Activated effector memory CD4-positive, alpha-beta T cell treated with Interleukin-2 at 50 U/mL for 16 hours (primary cell): Measurements from ENCODE around the gene PHF10.
"Not testable (repeated sequence)": the region's sequence is repeated elsewhere in the genome, so short reads cannot be mapped to it uniquely, and the experiment has no call there.

ENCODE experiments used
- DNase-seq: peaks from one replicate; pipeline ENCODE4 v3.0.0-alpha.2; 2020

PHF10 gene

DNA sequence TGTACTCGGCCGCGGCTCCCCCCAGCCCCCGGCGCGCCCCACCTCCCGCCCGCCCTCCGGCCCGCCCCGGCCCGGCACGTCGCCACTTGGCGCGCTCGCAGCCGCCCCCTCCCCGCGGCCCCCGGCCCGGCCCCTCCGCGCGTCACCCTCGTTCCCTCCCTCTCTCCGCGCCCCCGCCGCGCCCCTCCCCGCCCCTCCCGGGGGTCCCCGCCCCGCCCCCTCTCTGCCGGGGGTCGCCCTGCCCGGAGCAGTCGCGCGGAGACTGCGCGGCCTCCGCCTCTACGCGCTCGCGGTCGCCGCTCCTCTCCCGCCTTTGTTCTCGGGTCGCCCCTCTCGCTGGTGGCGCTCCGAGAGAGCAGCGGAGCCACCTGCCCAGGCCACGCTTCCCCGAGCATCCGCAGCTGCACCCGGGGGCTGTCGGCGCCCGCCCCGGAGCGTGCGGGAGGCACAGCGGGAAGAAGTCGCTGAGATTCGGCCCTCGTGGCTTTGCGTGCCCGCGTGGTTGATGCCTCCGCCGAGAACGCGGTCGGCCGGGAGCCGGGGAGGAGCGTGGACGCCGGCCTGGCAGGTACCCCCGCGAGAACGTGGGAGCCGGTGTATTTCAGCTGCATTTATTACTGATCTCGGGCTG lies at the start of gene PHF10:
TSS of gene PHF10 (minus strand) at position 7 of the 631 bp plus-strand sequence. CDS start 569 bp downstream, outside the sequence.
- DNase-seq = peak; percentile 59

- DNase-seq = no peak
Measured at GRCh38 chr6:169766921-169767736, 42.8 kb upstream of the PHF10 start.

- no peak for DNase-seq
Measured at GRCh38 chr6:169766232-169766631, 41.9 kb upstream of the PHF10 start.

GRCh38 chr6:169765789-169766188 lies 41.5 kb upstream of the PHF10 start:
- DNase-seq = not testable (repeated sequence)

DNA sequence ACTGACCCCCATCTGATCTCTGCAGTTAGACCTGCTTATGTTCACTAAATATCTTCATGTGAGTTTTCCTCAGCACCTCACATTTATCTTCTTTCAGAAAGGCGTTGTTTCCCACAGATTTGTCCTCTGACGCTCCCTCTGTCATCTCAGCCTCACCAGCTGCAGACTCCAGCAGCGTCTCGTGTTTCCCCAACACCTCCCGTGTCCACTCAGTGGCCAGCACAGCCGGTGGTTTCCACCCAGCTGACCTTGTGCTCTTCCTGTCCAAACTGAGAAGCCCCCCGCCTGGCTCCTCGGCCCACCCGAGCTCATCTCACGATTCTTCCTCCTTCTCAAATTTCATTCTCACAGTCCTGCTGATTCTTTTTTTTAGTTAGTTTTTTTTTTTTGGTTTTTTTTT lies 39.6 kb upstream of the PHF10 start:
- DNase-seq = no peak

- no peak for DNase-seq
Measured at GRCh38 chr6:169763308-169763707, 39.0 kb upstream of the PHF10 start.

DNA sequence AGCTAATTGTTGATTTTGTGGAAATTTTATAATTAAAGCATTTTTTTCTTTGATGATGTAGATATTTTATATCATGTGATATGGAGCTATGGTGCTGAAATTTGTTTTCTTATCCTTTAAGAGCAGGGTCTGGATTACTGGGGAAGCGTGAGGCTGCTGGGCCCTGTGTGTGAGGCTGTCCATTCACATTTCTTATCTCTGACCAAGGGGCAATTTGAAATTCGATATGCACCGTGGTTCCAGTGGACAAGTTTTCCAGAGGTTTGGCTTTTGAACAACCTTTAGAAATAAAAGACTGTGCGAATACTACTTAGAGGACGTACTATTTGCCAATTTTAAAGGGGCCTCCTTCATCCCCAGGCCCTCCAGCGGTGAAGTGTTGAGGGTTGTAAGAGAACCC lies 30.9 kb upstream of the PHF10 start:
- no peak for DNase-seq

DNA sequence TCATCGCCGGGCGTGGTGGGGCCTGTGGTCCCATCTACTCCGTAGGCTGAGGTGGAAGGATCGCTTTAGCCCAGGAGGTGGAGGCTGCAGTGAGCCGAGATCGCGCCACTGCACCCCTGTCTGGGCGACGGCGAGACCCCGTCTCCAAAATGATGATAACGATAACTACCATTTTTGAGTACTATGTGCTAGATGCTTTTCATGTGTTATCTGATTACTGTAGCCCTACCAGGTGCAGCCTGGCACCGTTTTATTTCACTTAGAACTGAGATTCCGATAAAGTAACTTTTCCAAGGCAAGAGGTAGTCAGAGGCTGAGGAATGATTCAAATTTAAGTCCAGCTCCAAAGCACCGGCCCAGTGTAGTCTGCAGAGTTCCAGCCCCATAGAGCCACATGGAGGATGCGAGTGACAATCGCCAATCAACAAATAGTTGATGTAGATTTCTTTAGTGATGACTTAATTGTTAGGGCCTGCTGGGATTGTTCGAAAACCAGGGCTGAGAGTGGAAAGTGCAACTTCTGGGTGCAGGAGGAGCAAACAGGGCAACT lies 27.8 kb upstream of the PHF10 start:
- DNase-seq = no peak

DNA sequence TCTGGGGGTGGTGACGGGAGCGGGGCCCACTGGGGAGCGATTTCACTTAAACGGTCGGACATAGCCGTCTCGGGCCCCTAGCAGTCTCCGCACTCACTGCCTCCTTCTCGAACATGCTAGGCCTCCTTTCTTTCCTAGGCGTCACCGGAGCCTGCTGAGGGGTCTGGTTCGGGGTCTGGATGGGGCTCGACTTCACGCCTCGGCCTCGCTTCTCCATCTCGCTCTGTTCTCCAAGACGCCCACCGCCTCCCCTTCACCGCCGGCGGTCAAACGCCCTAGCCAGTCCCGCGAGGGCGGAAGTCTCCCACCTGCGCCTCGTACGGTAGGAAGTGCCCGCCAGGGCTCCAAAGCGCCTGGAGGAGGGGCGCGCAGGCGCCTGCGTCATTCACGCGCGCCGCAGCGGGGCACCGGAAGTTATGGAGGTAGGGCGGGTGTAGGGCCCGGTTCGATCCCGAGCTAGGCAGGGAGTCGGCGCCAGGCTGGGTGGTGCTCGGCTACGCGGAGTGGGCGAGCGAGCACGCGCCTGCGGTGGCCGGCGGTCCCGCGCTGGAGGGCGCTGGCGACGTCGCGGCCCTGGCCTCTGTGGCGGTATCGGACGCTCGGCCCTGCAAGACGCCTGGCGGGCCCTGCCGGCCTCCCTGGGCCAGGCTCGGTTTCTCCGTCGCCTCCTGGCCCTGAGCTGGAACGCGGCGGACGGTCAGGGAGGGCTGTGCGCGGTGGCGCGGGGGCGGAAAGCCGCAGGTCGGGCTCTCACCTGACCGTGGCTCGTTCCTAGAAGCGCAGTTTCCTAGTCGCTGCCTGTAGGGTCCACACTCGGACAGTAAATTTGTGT lies 27.2 kb upstream of the PHF10 start, which contains the start of the genes DYNLT2 and ERMARD:
TSS of gene DYNLT2 (minus strand) at position 331 of the 832 bp plus-strand sequence. CDS start at position 217, 114 bp downstream.
TSS of gene ERMARD (plus strand) at position 381 of the 832 bp plus-strand sequence. CDS start at position 417, 36 bp downstream.
- DNase-seq = peak; percentile 87

GRCh38 chr6:169746556-169746955 lies 22.3 kb upstream of the PHF10 start:
- no peak for DNase-seq

DNA sequence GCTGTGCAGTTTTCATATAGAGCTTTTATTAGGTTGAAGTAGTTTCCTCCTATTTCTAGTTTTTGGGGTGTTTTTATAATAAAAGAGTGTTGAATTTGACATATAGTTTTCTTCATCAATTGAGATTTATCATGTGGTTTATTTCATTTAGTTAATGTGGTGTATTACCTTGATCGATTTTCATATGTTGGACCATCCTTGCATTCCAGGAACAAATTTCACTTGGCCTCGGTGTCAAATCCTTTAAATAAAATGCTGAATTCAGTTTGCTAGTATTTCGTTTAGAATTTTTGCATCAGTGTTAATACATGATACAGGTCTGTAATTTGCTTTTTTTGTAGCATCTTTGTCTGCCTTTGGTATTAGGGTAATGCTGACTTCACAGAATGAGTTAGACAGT lies 21.1 kb upstream of the PHF10 start:
- DNase-seq = no peak

DNA sequence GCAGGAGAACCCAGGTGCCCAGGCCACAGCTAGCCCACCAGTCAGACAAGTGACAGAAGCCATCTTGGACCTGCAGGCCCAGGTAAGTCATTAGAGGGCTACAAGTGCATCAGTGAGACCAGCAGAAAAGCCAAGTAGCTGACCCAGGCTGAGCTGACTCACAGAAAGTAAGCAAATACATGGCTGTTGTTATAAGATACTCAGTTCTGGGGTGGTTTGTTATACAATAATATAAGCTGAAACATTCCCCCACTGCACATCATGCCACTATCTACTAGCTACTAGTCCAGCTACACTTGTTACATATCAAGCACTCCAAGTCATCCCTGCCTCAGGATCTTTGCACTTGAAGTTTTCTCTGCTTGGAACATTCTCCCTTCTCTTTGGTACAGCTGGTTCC lies 17.0 kb upstream of the PHF10 start:
- DNase-seq = no peak

DNA sequence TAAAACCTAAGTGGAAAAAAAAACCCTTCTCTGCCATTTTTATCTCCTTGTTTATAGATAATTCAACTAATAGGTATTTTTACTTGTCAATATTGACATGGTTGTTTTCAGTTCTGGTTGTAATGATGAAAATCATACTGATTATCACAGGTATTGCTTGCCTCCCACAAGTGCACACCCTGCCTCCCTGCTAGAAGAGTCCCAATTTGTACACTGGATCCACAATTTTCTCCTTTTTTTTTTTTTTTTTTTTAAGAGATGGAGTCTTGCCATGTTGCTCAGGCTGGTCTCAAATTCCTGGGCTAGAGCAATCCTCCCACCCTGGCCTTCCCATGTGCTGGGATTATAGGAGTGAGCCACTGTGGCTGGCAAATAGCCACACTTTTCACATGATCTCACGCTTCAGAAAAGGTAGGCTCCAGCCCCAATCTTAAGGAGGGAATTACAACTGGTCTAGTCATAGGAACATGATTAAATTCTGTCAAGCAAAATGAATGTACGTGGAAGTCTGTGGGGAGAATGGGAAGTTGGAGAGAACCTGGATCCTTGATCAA lies 14.8 kb upstream of the PHF10 start:
- no peak for DNase-seq

DNA sequence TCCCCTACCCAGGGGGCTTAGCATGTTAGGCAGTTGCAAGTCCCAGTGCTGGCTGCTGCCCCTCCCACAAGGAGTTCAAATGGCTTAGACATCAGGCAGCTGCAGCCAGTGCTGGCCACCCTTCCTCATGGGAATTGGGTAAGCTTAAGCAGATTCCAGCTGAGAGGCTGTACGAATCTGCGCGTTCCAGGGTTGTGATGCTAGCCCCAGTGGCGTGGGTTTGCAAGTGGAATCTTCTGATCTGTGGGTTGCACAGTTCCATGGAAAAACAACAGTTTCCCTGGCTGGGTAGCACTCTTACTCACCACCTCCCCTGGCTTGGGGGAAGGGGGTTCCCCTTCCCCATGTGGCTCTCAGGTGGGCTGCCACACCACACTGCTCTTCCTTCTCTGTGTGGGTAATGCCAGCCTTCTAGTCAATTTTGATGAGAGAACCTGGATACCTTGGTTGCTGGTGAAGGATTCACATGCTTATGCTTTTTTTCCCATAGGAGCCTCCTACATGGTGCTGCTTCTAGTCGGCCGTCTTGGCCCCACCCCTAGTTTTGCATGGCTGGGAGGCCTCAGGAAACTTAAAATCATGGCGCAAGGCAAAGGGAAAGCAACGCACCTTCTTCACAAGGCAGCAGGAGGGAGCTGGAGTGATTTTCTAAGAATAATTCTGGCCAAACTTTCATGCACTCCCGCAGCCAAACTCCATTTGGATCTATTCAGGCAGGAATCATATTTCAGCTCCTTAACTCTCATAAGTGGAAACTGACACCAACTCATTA lies 14.1 kb upstream of the PHF10 start:
- DNase-seq = no peak

- DNase-seq = no peak
Measured at GRCh38 chr6:169729961-169730360, 5.7 kb upstream of the PHF10 start.

DNA sequence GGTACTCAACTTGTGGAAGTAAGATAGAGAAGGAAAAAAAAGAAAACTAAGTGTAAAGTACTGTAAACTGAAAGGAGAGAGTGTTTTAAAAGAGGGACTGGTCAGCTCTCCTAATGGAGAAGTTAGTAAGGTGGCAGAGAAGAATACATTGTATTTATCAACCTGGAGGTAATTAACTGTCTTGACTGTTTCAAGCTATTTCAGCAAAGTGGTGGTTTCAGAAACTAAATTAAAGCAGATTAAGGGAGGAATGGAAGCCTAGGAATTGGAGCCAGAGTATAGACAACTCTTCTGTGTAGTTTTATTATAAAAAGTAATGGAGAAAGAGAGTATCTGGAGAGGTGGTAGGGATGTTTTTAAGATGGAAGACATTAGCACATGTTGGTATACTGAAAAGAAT lies 2.7 kb upstream of the PHF10 start:
- no peak for DNase-seq

- no peak for DNase-seq
Measured at GRCh38 chr6:169726049-169726400, 1.7 kb upstream of the PHF10 start.

GRCh38 chr6:169725125-169726048 lies 1.1 kb upstream of the PHF10 start:
- DNase-seq = no peak

GRCh38 chr6:169723991-169724493 lies 258 bp downstream of the PHF10 start:
- DNase-seq = peak; percentile 20

DNA sequence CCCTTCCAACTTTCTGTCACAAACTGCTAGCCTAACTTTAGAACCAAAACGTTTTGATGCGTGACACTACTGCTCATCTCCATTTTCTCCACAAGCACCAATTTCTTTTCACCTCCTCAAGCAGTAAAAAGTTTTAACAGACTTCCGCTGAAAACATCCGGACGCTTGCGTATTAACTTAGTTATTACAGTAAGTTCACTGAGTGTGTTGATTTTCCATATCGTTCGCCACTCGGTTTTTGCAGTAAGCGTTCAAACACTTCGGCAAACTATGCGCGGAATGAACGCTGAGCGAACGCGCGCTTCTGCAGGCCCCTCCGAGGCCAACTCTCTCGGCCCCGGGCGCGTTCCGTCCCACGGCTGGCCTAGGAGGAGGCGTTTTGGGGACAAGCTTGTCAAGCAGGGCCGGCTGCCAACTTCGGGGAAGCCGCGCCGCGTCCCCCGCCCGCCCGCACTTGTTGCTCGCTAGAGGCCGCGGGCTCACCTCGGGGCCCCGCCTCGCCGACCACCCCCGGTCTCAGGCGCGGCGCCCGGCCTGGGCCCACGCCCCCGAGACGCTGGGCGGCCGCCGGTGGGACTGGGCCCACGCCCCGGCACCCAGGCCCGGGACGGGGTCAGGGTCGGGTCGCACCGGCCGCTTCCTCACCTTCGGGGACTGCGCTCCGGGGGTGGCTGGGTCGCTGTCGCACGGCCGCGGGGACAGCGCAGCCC lies 945 bp downstream of the PHF10 start:
- DNase-seq = peak; percentile 60
